B cell (primary cell): ENCODE data around the gene MTHFD1L.

Source experiments
- CTCF ChIP-seq: fragments of 200-600 bp; IDR thresholded peaks from one replicate; pipeline ENCODE4 v1.8.0; 2022; ENCODE audit warnings: antibody characterized with exemption, mild to moderate bottlenecking
- EZH2 ChIP-seq: IDR thresholded peaks from 2 replicates; pipeline ENCODE4 v1.6.1; 2012; ENCODE audit warnings: borderline replicate concordance, low read depth, mild to moderate bottlenecking, moderate library complexity, low read length; ENCODE audit not compliant: insufficient read depth, poor library complexity, severe bottlenecking

GRCh38 chr6:151143337-151143736 is 277.8 kb downstream of the MTHFD1L start:
- TF ChIP-seq CTCF, result no peak
- no peak for TF ChIP-seq EZH2
